NCI-H1436 (cell line): ENCODE results near the gene YIF1B.

Source experiments
- DNase-seq: peaks from one replicate; lab custom pipeline; 2025; lab: John Stamatoyannopoulos, UW

Gene YIF1B

DNA sequence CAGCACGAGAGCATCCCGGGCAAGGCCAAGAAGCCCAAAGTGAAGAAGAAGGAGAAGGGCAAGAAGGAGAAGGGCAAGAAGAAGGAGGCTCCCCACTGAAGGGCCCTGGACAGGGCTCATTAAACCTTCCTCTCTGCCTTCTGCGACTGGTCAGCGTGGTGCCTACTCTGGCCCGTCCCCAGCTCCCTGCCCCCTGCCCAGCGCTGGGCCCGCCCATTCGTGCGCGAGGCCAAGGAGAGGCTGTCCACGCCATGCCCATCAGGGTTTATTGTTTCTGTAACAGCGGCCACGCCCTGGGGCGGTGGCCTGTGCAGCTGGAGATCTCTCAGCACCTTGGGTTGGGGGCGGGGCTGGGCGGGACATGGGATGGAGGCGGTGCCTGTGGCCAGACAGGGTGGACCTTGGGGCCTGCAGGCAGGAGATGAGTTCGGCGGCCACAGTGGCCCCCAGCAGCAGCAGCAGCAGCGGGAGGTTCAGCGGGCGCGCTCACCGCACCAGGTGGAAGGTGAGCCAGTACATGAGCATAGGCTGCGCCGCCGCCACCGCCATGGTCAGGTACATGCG, 10.8 kb downstream of the YIF1B start:
- no peak for DNase-seq

- DNase-seq: no peak
Measured at GRCh38 chr19:38304352-38304865, 11.3 kb downstream of the YIF1B start.

DNA sequence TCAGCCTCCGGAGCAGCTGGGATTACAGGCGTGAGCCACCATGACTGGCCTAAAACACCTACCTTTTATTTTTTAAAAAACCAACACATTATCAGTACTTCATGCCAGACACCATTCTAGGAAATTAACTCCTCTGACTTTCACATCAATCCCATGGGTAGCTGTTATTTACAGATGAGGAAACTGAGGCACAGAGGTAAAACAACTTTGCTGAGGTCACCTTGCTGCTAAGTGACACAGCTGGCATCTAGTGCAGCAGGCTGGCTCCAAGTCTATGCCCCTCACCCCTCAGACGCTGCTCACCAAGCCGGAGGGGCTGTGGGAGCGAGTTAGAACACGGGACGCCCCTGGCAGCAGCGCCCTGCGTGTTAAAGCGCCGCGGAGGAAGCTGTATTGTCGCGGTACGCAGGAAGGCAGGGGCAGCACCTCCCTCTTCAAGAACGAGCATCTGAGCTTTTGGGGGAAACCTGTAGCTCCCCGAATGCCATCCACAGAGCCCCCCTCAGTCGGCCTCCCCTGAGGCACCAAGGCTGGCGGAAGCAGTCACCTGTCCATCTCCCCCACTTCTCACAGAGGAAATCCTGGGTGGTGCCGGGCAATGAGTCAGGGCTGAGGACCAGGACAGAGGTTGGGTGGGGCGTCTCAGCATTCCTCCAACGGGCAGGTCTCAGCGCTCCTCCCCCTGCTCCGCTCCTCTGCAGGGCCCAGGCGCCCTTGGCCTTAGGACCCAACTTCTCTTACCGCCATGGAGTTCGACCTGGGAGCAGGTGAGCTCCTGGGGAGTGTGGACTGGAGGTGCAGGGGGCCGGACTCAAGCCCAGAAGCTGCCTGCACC, 12.0 kb downstream of the YIF1B start, which contains the start of gene C19orf33:
Gene C19orf33, plus strand, starts transcription at position 735 of the 835 bp plus-strand sequence. Its CDS starts 11 bp downstream, at position 746.
- DNase-seq: no peak

DNA sequence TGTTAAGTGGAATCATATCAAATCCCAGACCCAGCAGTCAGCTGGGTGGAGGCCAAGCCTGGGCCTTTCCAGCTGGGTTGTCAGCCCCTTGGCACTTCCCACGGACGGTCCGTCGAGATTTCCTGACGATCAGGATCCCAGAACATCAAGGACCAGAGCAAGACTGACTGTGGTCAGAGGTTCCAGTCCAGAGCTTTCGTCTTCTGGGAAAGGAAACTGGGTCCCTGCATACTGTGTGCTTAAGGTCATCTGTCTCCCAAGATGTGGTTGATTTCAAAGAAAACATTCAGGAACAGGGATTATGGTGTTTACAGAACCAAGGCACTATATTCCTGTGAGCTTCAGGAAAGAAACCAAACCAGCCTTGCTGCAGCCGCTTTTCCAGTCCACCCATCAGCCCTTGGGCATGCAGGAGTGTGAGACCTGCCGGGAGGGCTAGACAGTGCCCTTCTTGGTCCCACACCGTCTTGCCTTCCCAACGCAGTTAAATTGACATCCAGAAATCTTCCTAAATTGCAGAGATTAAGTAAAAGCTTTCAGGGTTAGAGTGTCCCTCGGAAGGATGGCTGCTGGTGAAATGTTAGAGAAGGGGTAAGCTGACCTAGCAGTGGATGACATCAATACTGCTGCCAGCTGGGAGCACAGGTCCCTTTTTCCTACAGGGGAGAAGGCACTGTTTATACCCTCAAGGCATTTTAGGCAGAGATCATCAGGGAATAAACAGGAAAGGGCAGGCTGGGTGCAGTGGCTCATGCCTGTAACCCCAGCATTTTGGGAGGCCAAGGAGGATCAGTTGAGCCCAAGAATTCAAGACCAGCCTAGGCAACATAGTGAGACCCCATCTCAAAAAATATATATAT, 16.7 kb downstream of the YIF1B start:
- DNase-seq: no peak

DNA sequence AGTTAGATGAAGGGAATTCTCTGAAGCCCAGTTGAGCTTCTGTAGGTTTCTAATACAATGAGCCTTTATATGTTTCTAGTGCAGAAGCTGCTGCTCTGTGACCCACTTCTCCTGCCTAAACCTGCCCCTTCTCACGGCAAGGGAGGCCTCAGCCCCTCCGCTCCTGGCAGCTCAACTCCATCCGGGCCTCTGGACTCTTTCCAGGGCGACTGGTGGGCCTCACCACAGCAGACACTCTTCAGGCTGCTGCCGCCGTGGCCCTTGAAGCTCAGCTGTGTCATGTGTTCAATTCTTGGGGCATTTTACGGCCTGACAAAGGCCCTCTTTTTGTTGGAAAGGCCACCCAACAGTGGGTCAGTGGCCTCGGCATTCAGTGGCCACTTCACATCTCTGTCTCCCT, 21.7 kb downstream of the YIF1B start:
- no peak for DNase-seq

GRCh38 chr19:38293281-38293680, 22.5 kb downstream of the YIF1B start:
- no peak for DNase-seq

DNA sequence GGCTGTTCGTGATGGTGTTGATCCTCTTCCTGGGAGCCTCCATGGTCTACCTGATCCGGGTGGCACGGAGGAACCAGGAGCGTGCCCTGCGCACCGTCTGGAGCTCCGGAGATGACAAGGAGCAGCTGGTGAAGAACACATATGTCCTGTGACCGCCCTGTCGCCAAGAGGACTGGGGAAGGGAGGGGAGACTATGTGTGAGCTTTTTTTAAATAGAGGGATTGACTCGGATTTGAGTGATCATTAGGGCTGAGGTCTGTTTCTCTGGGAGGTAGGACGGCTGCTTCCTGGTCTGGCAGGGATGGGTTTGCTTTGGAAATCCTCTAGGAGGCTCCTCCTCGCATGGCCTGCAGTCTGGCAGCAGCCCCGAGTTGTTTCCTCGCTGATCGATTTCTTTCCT, 23.9 kb downstream of the YIF1B start:
- no peak for DNase-seq

- DNase-seq: no peak
Measured at GRCh38 chr19:38290631-38291147, 25.1 kb downstream of the YIF1B start.

- DNase-seq: no peak
Measured at GRCh38 chr19:38289955-38290354, 25.8 kb downstream of the YIF1B start.

- DNase-seq: no peak
Measured at GRCh38 chr19:38288123-38288855, 27.5 kb downstream of the YIF1B start.

GRCh38 chr19:38287604-38288003, 28.1 kb downstream of the YIF1B start:
- no peak for DNase-seq

DNA sequence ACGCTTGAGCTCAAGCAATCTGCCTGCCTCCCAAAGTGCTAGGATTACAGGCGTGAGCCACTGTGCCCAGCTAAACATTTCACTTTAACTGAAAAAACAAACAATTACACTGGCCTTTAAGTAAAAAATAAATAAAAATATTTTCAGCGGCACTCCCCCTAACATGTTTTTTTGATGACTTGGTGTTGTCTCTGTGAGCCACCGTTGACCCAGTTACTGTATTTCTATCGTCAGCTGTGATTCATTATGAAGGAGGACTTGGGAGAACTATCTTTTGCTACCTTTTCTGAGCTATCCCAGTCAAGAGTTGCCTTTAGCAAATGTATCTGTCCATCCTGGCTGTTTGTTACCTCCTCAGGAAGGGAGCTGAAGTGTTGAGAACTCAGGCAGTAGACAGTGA, 30.2 kb downstream of the YIF1B start:
- no peak for DNase-seq

- no peak for DNase-seq
Measured at GRCh38 chr19:38284422-38284821, 31.3 kb downstream of the YIF1B start.

GRCh38 chr19:38283271-38283670, 32.5 kb downstream of the YIF1B start:
- DNase-seq: no peak

DNA sequence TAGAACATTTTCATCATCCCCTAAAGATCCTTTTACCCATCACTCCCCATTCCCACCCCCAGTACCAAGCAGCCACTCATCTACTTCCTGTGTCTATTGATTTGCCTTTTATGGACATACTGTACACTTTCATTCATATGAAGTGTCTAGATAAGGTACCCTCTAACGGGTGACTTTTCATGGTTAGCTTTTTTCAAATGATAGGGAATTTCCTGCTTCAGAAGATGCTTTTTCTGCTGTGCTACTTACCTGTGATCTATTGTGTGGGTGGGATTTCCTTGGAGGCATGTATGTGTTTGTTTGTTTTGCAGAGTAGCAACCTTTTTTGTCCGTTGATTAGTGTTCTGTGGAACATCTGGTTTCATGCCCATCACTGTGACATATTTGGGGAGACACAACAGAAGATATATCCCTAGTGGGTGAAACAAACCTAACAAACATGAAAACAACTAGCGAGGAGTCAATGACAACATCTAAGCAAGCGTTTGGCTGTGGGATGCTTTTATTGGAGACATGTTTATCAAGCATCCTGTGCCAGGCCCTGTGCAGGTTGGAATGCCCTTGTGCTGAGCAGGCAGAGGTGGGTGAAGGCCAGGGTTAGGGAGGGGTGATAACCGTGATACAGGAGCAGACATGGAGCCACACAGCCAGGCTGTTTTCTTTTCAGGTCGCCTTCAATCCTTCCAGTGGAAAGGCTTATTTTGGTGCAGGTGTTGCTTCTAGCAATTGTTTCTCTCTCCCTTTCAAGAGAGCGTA, 33.8 kb downstream of the YIF1B start:
- no peak for DNase-seq

DNA sequence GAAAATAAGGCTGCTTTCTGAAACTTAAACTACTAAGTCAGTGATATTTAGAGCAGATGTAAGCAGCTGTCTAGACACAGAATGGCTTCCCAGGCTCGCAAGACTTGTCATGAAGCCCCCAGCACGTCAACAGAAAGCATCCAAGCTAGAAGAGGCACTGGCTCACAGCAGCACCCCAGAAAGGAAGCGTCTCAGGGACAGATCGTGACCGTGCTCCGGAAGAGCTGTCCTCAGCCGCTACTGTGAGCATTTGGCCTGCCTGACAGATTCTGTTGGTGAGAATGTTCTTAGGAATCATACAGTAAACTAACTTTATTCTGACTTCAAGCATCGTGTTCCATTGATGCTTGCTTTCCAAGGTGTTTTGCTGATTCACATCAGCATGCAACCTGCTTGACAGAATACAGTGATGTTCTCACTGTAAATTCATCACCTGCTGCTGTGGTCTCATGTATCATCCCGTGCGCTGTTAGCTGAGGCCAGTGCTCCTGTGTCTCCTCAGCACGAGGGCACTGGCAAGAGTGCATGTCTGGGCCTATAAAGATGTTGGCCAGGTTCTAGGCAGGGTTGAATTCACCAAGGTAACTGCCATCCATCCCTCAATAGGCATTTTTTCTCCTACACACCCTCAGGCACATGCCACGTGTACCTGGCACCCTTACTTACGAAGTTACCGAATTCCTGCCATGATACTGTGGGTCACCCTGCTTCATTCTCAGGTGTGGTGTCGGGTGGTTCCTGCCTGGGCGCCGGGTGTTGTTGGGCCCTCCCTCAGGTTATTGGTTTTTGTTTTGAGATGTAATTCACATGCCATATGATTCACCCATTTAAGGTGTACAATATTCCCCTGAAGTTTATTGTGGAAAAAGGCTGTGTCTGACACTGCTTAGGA, 35.5 kb downstream of the YIF1B start:
- no peak for DNase-seq

GRCh38 chr19:38278751-38279150, 37.0 kb downstream of the YIF1B start:
- DNase-seq: no peak

- no peak for DNase-seq
Measured at GRCh38 chr19:38277969-38278680, 37.6 kb downstream of the YIF1B start.

DNA sequence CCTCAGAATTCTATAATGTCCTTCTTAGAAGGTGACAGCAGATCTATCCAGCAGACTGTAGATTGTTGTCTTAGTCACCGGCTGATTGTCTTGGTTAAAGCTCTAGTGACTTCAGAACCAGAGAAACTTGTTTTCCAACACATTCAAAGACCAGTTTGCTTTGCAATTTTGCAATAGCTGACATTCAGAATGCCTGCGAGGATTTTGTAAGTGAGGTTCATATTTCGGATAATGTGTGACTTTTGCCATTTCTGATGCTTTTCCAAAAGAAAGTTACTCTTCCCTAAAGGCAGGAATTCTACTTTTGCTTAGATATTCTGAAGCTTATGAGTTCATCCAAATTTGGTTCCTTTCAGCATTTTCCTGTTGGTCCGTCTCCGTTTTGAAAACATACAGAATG, 38.2 kb downstream of the YIF1B start:
- DNase-seq: no peak
